SU-DHL-6 (cell line): ENCODE results near the gene AFG1L.

Experiments used
- EZH2phosphoT487 ChIP-seq: fragments of 200-600 bp; sonication (generic), shearing (Covaris generic); conservative IDR thresholded peaks from 2 replicates; pipeline ENCODE4 v1.6.1; 2018; ENCODE audit warnings: mild to moderate bottlenecking, antibody characterized with exemption, low read length, moderate library complexity, mixed read lengths
- TF ChIP-seq, protein P1 (sequence below): fragments of 200-600 bp; sonication (generic); IDR thresholded peaks from one replicate; pipeline ENCODE4 v1.5.1; 2017; ENCODE audit warnings: antibody characterized with exemption, mild to moderate bottlenecking, low read length, moderate library complexity; ENCODE audit not compliant: insufficient read depth, poor library complexity, severe bottlenecking

GRCh38 chr6:108446629-108447150 lies 151.8 kb downstream of the AFG1L start:
- no peak for TF ChIP-seq EZH2phosphoT487
- TF ChIP-seq, protein P1, sequence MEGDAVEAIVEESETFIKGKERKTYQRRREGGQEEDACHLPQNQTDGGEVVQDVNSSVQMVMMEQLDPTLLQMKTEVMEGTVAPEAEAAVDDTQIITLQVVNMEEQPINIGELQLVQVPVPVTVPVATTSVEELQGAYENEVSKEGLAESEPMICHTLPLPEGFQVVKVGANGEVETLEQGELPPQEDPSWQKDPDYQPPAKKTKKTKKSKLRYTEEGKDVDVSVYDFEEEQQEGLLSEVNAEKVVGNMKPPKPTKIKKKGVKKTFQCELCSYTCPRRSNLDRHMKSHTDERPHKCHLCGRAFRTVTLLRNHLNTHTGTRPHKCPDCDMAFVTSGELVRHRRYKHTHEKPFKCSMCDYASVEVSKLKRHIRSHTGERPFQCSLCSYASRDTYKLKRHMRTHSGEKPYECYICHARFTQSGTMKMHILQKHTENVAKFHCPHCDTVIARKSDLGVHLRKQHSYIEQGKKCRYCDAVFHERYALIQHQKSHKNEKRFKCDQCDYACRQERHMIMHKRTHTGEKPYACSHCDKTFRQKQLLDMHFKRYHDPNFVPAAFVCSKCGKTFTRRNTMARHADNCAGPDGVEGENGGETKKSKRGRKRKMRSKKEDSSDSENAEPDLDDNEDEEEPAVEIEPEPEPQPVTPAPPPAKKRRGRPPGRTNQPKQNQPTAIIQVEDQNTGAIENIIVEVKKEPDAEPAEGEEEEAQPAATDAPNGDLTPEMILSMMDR, result no peak
